ENCODE measurements around the gene PAX4. TPM values are rescaled to one million over a fixed set of nuclear protein-coding genes. Genes with fewer than 3 reads are reported as not detected.

PAX4 gene
- total and polyA plus RNA-seq, 9 of the 15 experiments (the other 6 are each of a cell fraction or from before 2014, with no cell fraction given), result not detected

DNA sequence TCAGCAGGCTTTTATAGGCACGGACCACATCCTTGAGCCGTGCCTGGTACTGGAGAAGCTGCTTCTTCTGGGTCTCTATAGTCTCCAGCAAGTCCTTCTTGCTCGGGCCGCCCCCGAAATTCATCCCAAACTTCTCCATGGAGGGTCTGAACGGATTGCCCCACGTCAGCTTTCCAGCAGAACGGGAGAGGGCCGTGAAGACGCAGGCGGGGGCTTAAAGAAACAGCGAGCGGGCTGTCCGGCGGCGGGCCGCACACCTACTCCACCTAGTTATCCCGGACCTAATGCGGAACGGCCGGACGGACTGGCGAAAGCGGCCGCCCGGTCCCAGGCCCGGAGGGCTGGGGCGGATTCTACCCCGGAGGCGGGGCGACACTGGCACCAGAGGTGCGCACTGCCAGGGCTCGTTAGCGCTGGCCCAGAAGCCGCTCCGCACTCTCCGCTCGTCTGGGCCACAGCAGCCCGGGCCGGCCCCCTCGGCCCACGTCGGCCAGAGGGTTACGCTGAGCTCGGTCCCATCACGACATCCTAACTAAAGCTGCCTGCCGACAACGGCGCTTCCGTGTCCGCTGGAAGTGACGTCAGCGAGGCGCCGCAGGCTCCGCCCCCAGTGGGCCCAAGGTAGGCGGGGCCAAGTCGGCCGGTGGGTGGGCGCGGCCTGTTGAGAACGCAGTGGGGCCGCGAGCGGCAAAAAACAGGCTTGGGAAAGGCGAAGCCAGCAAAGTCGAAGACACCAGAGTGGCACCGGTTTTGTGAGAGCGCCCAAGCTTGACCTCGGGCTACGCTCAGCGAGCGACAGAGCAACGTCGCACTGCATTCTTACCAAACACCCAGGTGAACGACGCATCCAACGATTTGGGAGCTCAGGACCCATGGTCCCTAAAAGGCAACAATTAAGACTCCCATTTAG lies 32.6 kb downstream of the PAX4 start, which contains the start of gene GCC1 (continued):
- TF ChIP-seq E4F1 (CRISPR knock-in tag; IDR thresholded peaks at IDR 0.05; ENCODE audit: borderline replicate concordance) (no peak), CHD4 (IDR thresholded peaks at IDR 0.05; ENCODE audit: insufficient read depth, insufficient replicate concordance, low read depth, low read length, poor library complexity, severe bottlenecking) (no peak), HMGXB4 (CRISPR knock-in tag; IDR thresholded peaks at IDR 0.05) (no peak), SNRNP70 (optimal IDR thresholded peaks at IDR 0.05; ENCODE audit: low read depth, low read length) (no peak), CBX8 (IDR thresholded peaks at IDR 0.05; ENCODE audit: borderline replicate concordance, extremely low read depth, low read depth, low read length, poor library complexity, severe bottlenecking) (no peak), TCF7L2 (IDR thresholded peaks at IDR 0.05; ENCODE audit: low read depth, low read length) (no peak), HES1 (IDR thresholded peaks at IDR 0.05; ENCODE audit: low read depth) (no peak), ZBTB43 (CRISPR knock-in tag; IDR thresholded peaks at IDR 0.05) (peak; percentile 78; the same call in 1 of the 2 replicates), ZNF143 (CRISPR knock-in tag; IDR thresholded peaks at IDR 0.05) (no peak), CHD2 (IDR thresholded peaks at IDR 0.05; ENCODE audit: low read depth, low read length) (no peak), SMAD1 (IDR thresholded peaks at IDR 0.05; ENCODE audit: low read depth, low read length, partially characterized antibody) (no peak), ELK3 (CRISPR knock-in tag; IDR thresholded peaks at IDR 0.05) (0 out of 2 replicates have a peak, but pooled peaks have one; percentile 42), ZNF347 (CRISPR knock-in tag; IDR thresholded peaks at IDR 0.05; ENCODE audit: low read depth) (no peak)
- TF ChIP-seq, protein P1, sequence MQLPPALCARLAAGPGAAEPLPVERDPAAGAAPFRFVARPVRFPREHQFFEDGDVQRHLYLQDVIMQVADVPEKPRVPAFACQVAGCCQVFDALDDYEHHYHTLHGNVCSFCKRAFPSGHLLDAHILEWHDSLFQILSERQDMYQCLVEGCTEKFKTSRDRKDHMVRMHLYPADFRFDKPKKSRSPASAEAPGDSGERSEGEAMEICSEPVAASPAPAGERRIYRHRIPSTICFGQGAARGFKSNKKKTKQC (CRISPR knock-in tag; IDR thresholded peaks at IDR 0.05), result peak; percentile 94
- TF ChIP-seq, protein P2, sequence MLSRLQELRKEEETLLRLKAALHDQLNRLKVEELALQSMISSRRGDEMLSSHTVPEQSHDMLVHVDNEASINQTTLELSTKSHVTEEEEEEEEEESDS (CRISPR knock-in tag; IDR thresholded peaks at IDR 0.05), result no peak

All from K562 (cell line).